B cell (primary cell): ENCODE results near the gene TRMU. TPM values are rescaled to one million over a fixed set of nuclear protein-coding genes. Genes with fewer than 3 reads are reported as not detected.

Source experiments
- ATAC-seq: fragments of 200-7000 bp; cut with Tn5 transposase; one replicate; pipeline ENCODE4 v1.10.0; 2021; ENCODE audit warnings: low read depth, mild to moderate bottlenecking, moderate number of reproducible peaks, moderate library complexity
- CTCF ChIA-PET: fragments of 350-600 bp; sonication (Branson Sonifier 250); formaldehyde crosslinking; loops from one replicate; lab custom pipeline; 2021; ENCODE audit warnings: antibody characterized with exemption, inconsistent platforms; lab: Charles Lee
- POLR2A ChIA-PET: fragments of 350-600 bp; sonication (Branson Sonifier 250); formaldehyde crosslinking; loops from one replicate; lab custom pipeline; 2021; ENCODE audit warnings: antibody characterized with exemption; lab: Charles Lee
- DNase-seq: peaks from one replicate; pipeline ENCODE4 v3.0.0; 2013
- H2AFZ ChIP-seq: 2 replicates; pipeline ENCODE4 v1.6.1; 2012; ENCODE audit warnings: mild to moderate bottlenecking, low read depth, low read length; ENCODE audit not compliant: insufficient read depth, poor library complexity, severe bottlenecking
- H3K27ac ChIP-seq, 2 donors: 1 replicate in 1 of 2; 2 replicates in 1 of 2; pipeline ENCODE4 v1.5.1; 2012 to 2013; ENCODE audit warnings: low read length in 2 of 2, mild to moderate bottlenecking in 2 of 2, moderate library complexity in 1 of 2
- H3K27me3 ChIP-seq, 4 experiments: fragments of 200-600 bp in 1 of 4; sonication (generic) in 1 of 4; replicated peaks in 1 of 4; 1 replicate in 2 of 4; 2 replicates in 2 of 4; pipeline versions ENCODE4 v1.6.1 to v1.7.0; 2013 to 2016; ENCODE audit warnings: low read length in 3 of 4, mild to moderate bottlenecking in 2 of 4, mixed read lengths in 1 of 4, moderate library complexity in 1 of 4; ENCODE audit not compliant: insufficient read depth in 4 of 4, control insufficient read depth in 3 of 4; ENCODE audit errors: control extremely low read depth in 1 of 4
- H3K36me3 ChIP-seq, 2 experiments: replicated peaks in 1 of 2; 1 replicate in 1 of 2; 2 replicates in 1 of 2; pipeline versions ENCODE4 v1.6.1 to v1.7.1; 2013; ENCODE audit warnings: low read length in 1 of 2; ENCODE audit not compliant: insufficient read depth in 2 of 2, control insufficient read depth in 1 of 2; ENCODE audit errors: control extremely low read depth in 1 of 2, extremely low read depth in 1 of 2
- H3K4me1 ChIP-seq, 2 donors: fragments of 200-600 bp in 1 of 2; sonication (generic) in 1 of 2; 1 replicate in 1 of 2; 2 replicates in 1 of 2; pipeline versions ENCODE4 v1.5.1 to v1.6.1; 2013 to 2017; ENCODE audit warnings: low read length in 2 of 2; ENCODE audit not compliant: control insufficient read depth in 2 of 2, insufficient read depth in 2 of 2
- H3K4me2 ChIP-seq: replicated peaks from 2 replicates; pipeline ENCODE3; 2012; ENCODE audit warnings: mild to moderate bottlenecking, low read depth, low read length; ENCODE audit not compliant: poor library complexity, severe bottlenecking
- H3K4me3 ChIP-seq, 5 experiments: fragments of 200-600 bp in 1 of 5; sonication (generic) in 1 of 5; 1 replicate in 3 of 5; 2 replicates in 2 of 5; pipeline versions ENCODE4 v1.5.1 to v1.7.0; 2011 to 2016; ENCODE audit warnings: low read length in 4 of 5, mild to moderate bottlenecking in 4 of 5, low read depth in 2 of 5, control low read depth in 1 of 5, moderate library complexity in 1 of 5; ENCODE audit not compliant: insufficient read depth in 1 of 5; ENCODE audit errors: control extremely low read depth in 1 of 5, extremely low read depth in 1 of 5
- H3K79me2 ChIP-seq: fragments of 200-600 bp; sonication (generic); one replicate; pipeline ENCODE4 v1.6.0; 2016; ENCODE audit warnings: low read length; ENCODE audit not compliant: control insufficient read depth, insufficient read depth
- H3K9ac ChIP-seq: fragments of 200-600 bp; sonication (generic); 2 replicates; pipeline ENCODE4 v1.6.1; 2017; ENCODE audit warnings: mild to moderate bottlenecking, low read length, moderate library complexity
- H3K9me3 ChIP-seq, 3 donors: one replicate each; pipeline versions ENCODE4 v1.6.1 to v1.7.1; 2013; ENCODE audit warnings: low read length in 2 of 3; ENCODE audit not compliant: control insufficient read depth in 2 of 3, insufficient read depth in 1 of 3; ENCODE audit errors: control extremely low read depth in 1 of 3
- H4K20me1 ChIP-seq: 2 replicates; pipeline ENCODE4 v1.6.0; 2012; ENCODE audit warnings: mild to moderate bottlenecking, low read length; ENCODE audit not compliant: insufficient read depth, control insufficient read depth, poor library complexity, severe bottlenecking
- H3K27ac Mint-ChIP-seq: one replicate; pipeline ENCODE4 v1.8.0; 2021; ENCODE audit warnings: mixed read lengths
- H3K27me3 Mint-ChIP-seq: one replicate; pipeline ENCODE4 v1.8.0; 2021; ENCODE audit warnings: mixed read lengths
- H3K4me1 Mint-ChIP-seq: one replicate; pipeline ENCODE4 v1.8.0; 2021; ENCODE audit warnings: mixed read lengths
- H3K4me3 Mint-ChIP-seq: one replicate; pipeline ENCODE4 v1.8.0; 2021; ENCODE audit warnings: mixed read lengths
- H3K9me3 Mint-ChIP-seq: one replicate; pipeline ENCODE4 v1.8.0; 2022; ENCODE audit warnings: mixed read lengths; ENCODE audit not compliant: insufficient read depth
- EZH2 ChIP-seq: IDR thresholded peaks from 2 replicates; pipeline ENCODE4 v1.6.1; 2012; ENCODE audit warnings: borderline replicate concordance, low read depth, mild to moderate bottlenecking, moderate library complexity, low read length; ENCODE audit not compliant: insufficient read depth, poor library complexity, severe bottlenecking
- WGBS: methylation state at CpG from one replicate; pipeline ENCODE4 v1.1.5; 2013; ENCODE audit warnings: missing lambda C conversion rate; ENCODE audit not compliant: insufficient coverage; 5-methylcytosine and 5-hydroxymethylcytosine counted together
- intact Hi-C: fragments of 100-400 bp; cut with micrococcal nuclease; formaldehyde crosslinking; loops from one replicate; pipeline ENCODE4 v1.10.0; 2022
- polyA plus RNA-seq: library from polyadenylated mRNA; depleted of rRNA; stranded (reverse); fragments of >200 nt; gene quantifications from 2 replicates; pipeline ENCODE4 v1.2.3, GENCODE V29; 2012
- total RNA-seq, 2 donors: library from RNA; stranded (reverse); fragments of 120-200 nt in 1 of 2; gene quantifications; 1 replicate in 1 of 2; 2 replicates in 1 of 2; pipeline versions ENCODE4 v1.2.3 to v1.2.4, GENCODE V29; 2013 to 2022
- TF ChIP-seq, protein P1 (sequence below): fragments of 200-600 bp; IDR thresholded peaks from one replicate; pipeline ENCODE4 v1.8.0; 2022; ENCODE audit warnings: antibody characterized with exemption, mild to moderate bottlenecking

Gene TRMU
- total and polyA plus RNA-seq, 2 donors (not counting 1 experiment from before 2014, with no cell fraction given), result 51.0 to 76.9 TPM

DNA sequence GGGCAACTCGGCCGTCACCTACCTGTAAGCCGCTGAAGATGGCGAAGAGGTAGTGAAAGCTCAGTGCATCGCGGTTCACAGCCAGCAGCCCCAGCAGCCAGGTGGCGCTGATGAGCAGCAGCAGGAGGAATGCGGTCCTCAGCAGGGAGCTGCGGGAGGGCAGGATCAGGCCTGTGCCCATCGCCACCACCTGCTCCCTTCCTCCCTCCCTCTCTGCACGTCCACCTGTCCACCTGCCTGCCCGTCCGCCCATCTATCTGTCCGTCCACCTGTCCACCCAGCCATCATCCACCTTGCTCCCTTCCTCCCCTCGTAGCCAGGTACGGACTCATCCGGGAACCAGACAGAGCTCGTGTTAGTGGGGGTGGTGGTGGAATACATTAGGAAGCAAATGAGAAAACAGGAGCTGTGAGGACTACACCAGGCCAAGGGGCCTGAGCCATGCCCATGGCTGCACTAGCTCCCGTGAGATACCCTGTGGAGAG lies 32.2 kb downstream of the TRMU start:
- peaks cover 0 to 6% (median 0%) of the 10 kb centered on the region in 4 experiments for H3K27me3 ChIP-seq
- ATAC-seq, result peak; percentile 48
- no peak overlapping the region for H3K9ac ChIP-seq

DNA sequence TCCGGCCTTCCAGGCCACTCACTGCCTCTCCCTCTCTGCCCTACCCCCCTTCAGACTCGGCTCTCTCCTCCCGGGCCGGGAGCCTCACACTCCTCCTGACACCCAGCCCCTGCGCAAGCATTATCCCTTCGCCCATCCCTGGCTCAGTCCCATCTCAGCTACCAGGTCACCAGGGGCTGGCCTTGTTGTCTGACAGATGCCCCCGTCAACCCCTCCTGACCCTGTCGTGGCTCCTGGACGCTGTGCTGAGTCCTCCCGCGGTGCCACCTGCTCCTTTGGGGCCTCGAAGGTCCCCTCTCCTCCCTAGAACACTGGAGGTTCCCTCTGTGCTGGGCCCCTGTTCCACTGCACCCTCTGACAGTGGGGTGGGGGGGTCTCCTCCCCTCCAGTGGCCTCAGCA lies 32.9 kb downstream of the TRMU start:
- no peak overlapping the region for H3K9ac ChIP-seq
- no peak overlapping the region for H2AFZ ChIP-seq
- H3K27ac Mint-ChIP-seq, result no peak overlapping the region
- H3K4me1 ChIP-seq, result peaks cover 4 to 60% of the 10 kb centered on the region in 2 donors
- H3K4me3 Mint-ChIP-seq, result no peak overlapping the region
- no peak overlapping the region for H3K27ac ChIP-seq
- H3K27me3 ChIP-seq, result peaks cover 0 to 6% (median 0%) of the 10 kb centered on the region in 4 experiments
- H3K4me2 ChIP-seq, result no peak overlapping the region
- no peaks in the 10 kb centered on the region for H3K27me3 Mint-ChIP-seq
- no peak overlapping the region for H3K4me3 ChIP-seq
- peaks cover 15% of the 10 kb centered on the region for H3K4me1 Mint-ChIP-seq
- DNase-seq (no peak), ATAC-seq (no peak)
- H3K9me3 ChIP-seq, result peaks cover 0 to 3% (median 0%) of the 10 kb centered on the region in 3 donors
- 87% methylated on average over 9 of the region's 12 CpGs for WGBS
- H3K79me2 ChIP-seq, result no peaks in the 10 kb centered on the region
- no peak for TF ChIP-seq EZH2
- TF ChIP-seq, protein P1, sequence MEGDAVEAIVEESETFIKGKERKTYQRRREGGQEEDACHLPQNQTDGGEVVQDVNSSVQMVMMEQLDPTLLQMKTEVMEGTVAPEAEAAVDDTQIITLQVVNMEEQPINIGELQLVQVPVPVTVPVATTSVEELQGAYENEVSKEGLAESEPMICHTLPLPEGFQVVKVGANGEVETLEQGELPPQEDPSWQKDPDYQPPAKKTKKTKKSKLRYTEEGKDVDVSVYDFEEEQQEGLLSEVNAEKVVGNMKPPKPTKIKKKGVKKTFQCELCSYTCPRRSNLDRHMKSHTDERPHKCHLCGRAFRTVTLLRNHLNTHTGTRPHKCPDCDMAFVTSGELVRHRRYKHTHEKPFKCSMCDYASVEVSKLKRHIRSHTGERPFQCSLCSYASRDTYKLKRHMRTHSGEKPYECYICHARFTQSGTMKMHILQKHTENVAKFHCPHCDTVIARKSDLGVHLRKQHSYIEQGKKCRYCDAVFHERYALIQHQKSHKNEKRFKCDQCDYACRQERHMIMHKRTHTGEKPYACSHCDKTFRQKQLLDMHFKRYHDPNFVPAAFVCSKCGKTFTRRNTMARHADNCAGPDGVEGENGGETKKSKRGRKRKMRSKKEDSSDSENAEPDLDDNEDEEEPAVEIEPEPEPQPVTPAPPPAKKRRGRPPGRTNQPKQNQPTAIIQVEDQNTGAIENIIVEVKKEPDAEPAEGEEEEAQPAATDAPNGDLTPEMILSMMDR, result no peak
- POLR2A ChIA-PET, result interaction anchor here (1.0 kb wide), 1 partner anchor 174 kb away, joined by 8 read pairs; no protein-coding TSS in a partner anchor
- CTCF ChIA-PET, result interaction anchor here (0.6 to 5.5 kb wide), 26 partner anchors 8 to 435 kb away, joined by 3 to 142 read pairs (median 6); partner anchors contain the start of gene CELSR1
- peaks cover 0 to 34% of the 10 kb centered on the region in 2 experiments for H3K36me3 ChIP-seq
- H3K9me3 Mint-ChIP-seq, result no peaks in the 10 kb centered on the region
- intact Hi-C loops, result loop anchor here (10.0 kb wide), 1 partner anchor 66 kb away; no protein-coding TSS in a partner anchor
- H4K20me1 ChIP-seq, result peaks cover 15% of the 10 kb centered on the region

More for the DNA sequence above, 32.2 kb downstream of the TRMU start:
- no peaks in the 10 kb centered on the region for H3K79me2 ChIP-seq
- H3K4me2 ChIP-seq, result peak overlapping the region; percentile 51
- Mint-ChIP-seq H3K4me1 (peaks cover 15% of the 10 kb centered on the region), H3K9me3 (no peaks in the 10 kb centered on the region), H3K27me3 (no peaks in the 10 kb centered on the region), H3K27ac (no peak overlapping the region), H3K4me3 (no peak overlapping the region)
- H3K4me3 ChIP-seq, result no peak overlapping the region
- 22% methylated on average over 15 of the region's 19 CpGs for WGBS
- peaks cover 0 to 35% of the 10 kb centered on the region in 2 experiments for H3K36me3 ChIP-seq
- CTCF ChIA-PET, result interaction anchor here (0.6 to 5.5 kb wide), 42 partner anchors 8 to 435 kb away, joined by 3 to 142 read pairs (median 4); partner anchors contain the start of gene CELSR1
- TF ChIP-seq, protein P1, result peak; percentile 93
- TF ChIP-seq EZH2, result no peak
- peaks cover 0 to 3% (median 0%) of the 10 kb centered on the region in 3 donors for H3K9me3 ChIP-seq
- peaks cover 15% of the 10 kb centered on the region for H4K20me1 ChIP-seq
- no peak overlapping the region for H2AFZ ChIP-seq
- H3K27ac ChIP-seq, result no peak overlapping the region
- POLR2A ChIA-PET, result interaction anchor here (0.6 to 1.0 kb wide), 4 partner anchors 175 to 625 kb away, joined by 3 to 8 read pairs (median 3); no protein-coding TSS in a partner anchor
- peak; percentile 89 for DNase-seq
- H3K4me1 ChIP-seq, result peaks cover 4 to 55% of the 10 kb centered on the region in 2 donors
- intact Hi-C loops, result loop anchor here (1.0 to 10.0 kb wide), 2 partner anchors 67 to 175 kb away; no protein-coding TSS in a partner anchor
